Keratinocyte (primary cell): Measurements from ENCODE around the gene LDLR. TPM values are rescaled to one million over a fixed set of nuclear protein-coding genes. Genes with fewer than 3 reads are reported as not detected.
A peak's percentile ranks its signal among the peaks of the same experiment; 100 is the strongest.

ENCODE experiments used
- DNase-seq: peaks from one replicate; pipeline ENCODE4 v3.0.0-alpha.2; 2011; ENCODE audit warnings: low read depth, missing footprints, low spot score
- FAIRE-seq: peaks from 2 replicates; lab custom pipeline; 2011; peaks lifted over from hg19 to GRCh38; lab: Jason Lieb, UNC
- H2AFZ ChIP-seq: 2 replicates; pipeline ENCODE4 v1.6.0; 2012; ENCODE audit warnings: low read length, control low read depth, inconsistent platforms; ENCODE audit not compliant: control insufficient read depth
- H3K27ac ChIP-seq: 2 replicates; pipeline ENCODE4 v1.5.1; 2011; ENCODE audit warnings: low read length; ENCODE audit not compliant: control insufficient read depth, insufficient read depth
- H3K27me3 ChIP-seq: 3 replicates; pipeline ENCODE4 v1.6.0; 2011; ENCODE audit warnings: low read length; ENCODE audit not compliant: control insufficient read depth, insufficient read depth; ENCODE audit errors: extremely low read depth
- H3K36me3 ChIP-seq, 2 experiments: 2 replicates in 1 of 2; 3 replicates in 1 of 2; pipeline ENCODE4 v1.5.1; 2011; ENCODE audit warnings: low read length in 2 of 2, mild to moderate bottlenecking in 1 of 2; ENCODE audit not compliant: control insufficient read depth in 2 of 2, insufficient read depth in 2 of 2; ENCODE audit errors: extremely low read depth in 1 of 2
- H3K4me1 ChIP-seq: 3 replicates; pipeline ENCODE4 v1.5.1; 2011; ENCODE audit warnings: low read length; ENCODE audit not compliant: control insufficient read depth, insufficient read depth; ENCODE audit errors: extremely low read depth
- H3K4me2 ChIP-seq: 3 replicates; pipeline ENCODE4 v1.6.0; 2011; ENCODE audit warnings: low read depth, low read length; ENCODE audit not compliant: control insufficient read depth, insufficient read depth; ENCODE audit errors: extremely low read depth
- H3K4me3 ChIP-seq, 3 experiments: fragments of 200-600 bp in 1 of 3; sonication (generic) in 1 of 3; 2 replicates in 2 of 3; 3 replicates in 1 of 3; pipeline ENCODE4 v1.5.1; 2011 to 2016; ENCODE audit warnings: low read length in 3 of 3, mild to moderate bottlenecking in 3 of 3, control low read depth in 2 of 3, inconsistent platforms in 1 of 3, low read depth in 1 of 3, mixed read lengths in 1 of 3, mixed run types in 1 of 3, moderate library complexity in 1 of 3; ENCODE audit not compliant: control insufficient read depth in 2 of 3, insufficient read depth in 2 of 3; ENCODE audit errors: extremely low read depth in 1 of 3
- H3K79me2 ChIP-seq: 2 replicates; pipeline ENCODE4 v1.6.0; 2012; ENCODE audit warnings: low read length; ENCODE audit not compliant: control insufficient read depth, insufficient read depth
- H3K9ac ChIP-seq: 3 replicates; pipeline ENCODE4 v1.6.0; 2011; ENCODE audit warnings: low read length; ENCODE audit not compliant: control insufficient read depth, insufficient read depth; ENCODE audit errors: extremely low read depth
- H3K9me1 ChIP-seq: 3 replicates; pipeline ENCODE4 v1.6.0; 2011; ENCODE audit warnings: low read length; ENCODE audit not compliant: control insufficient read depth, insufficient read depth; ENCODE audit errors: extremely low read depth
- H3K9me3 ChIP-seq: 2 replicates; pipeline ENCODE4 v1.5.1; 2012; ENCODE audit warnings: low read depth, low read length; ENCODE audit not compliant: control insufficient read depth
- H4K20me1 ChIP-seq: 3 replicates; pipeline ENCODE4 v1.6.0; 2011; ENCODE audit warnings: low read length; ENCODE audit not compliant: control insufficient read depth, insufficient read depth; ENCODE audit errors: extremely low read depth
- EZH2 ChIP-seq: IDR thresholded peaks from one replicate; pipeline ENCODE4 v1.6.1; 2012; ENCODE audit warnings: inconsistent platforms, mild to moderate bottlenecking, low read length, moderate library complexity
- dilution Hi-C: fragments of 300-500 bp; cut with MboI; formaldehyde crosslinking; loops from one replicate; pipeline ENCODE4 v1.7.0; 2020; ENCODE audit warnings: low sequenced_read_pairs; ENCODE audit not compliant: extremely low pct_ligation_motif_present
- polyA plus RNA-seq, 5 experiments: library from polyadenylated mRNA; depleted of rRNA in 3 of 5; stranded (reverse) in 3 of 5; stranded (forward) in 1 of 5; unstranded in 1 of 5; fragments of >200 nt; gene quantifications; 1 replicate in 1 of 5; 2 replicates in 3 of 5; 3 replicates in 1 of 5; pipeline versions ENCODE4 v1.2.1 to v1.2.3, GENCODE V29; 2011 to 2012; ENCODE audit warnings: missing spikeins in 2 of 5, low read depth in 1 of 5, low replicate concordance in 1 of 5
- TF ChIP-seq, protein P1 (sequence below), 3 experiments: IDR thresholded peaks in 1 of 3; conservative IDR thresholded peaks in 1 of 3; optimal IDR thresholded peaks in 1 of 3; 2 replicates in 2 of 3; 3 replicates in 1 of 3; pipeline versions ENCODE3 to v1.5.1; 2011; ENCODE audit warnings: low read length in 3 of 3, mild to moderate bottlenecking in 3 of 3, moderate library complexity in 2 of 3, control low read depth in 1 of 3, inconsistent platforms in 1 of 3; ENCODE audit not compliant: insufficient read depth in 2 of 3; ENCODE audit errors: extremely low read depth in 1 of 3

Gene LDLR
- polyA plus RNA-seq, 1 donor (not counting 4 experiments of a cell fraction or from before 2014, with no cell fraction given): 241 TPM

DNA sequence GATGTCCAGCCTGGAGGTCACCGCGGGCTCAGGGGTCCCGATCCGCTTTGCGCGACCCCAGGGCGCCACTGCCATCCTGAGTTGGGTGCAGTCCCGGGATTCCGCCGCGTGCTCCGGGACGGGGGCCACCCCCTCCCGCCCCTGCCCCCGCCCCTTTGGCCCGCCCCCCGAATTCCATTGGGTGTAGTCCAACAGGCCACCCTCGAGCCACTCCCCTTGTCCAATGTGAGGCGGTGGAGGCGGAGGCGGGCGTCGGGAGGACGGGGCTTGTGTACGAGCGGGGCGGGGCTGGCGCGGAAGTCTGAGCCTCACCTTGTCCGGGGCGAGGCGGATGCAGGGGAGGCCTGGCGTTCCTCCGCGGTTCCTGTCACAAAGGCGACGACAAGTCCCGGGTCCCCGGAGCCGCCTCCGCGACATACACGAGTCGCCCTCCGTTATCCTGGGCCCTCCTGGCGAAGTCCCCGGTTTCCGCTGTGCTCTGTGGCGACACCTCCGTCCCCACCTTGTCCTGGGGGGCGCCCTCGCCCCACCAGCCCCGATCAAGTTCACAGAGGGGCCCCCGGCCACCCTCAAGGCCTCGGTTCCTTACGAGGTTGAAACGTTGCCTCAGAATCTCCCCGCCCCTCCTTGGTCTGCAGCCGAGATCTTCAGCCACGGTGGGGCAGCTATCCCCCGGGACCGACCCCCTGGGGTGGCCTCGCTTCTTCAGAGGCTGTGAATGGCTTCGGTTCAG lies 1.2 kb downstream of the LDLR start:
- Histone ChIP-seq H3K27me3 (no peaks in the 10 kb centered on the region), H3K79me2 (peaks cover 56% of the 10 kb centered on the region), H3K4me1 (peaks cover 50% of the 10 kb centered on the region), H4K20me1 (peaks cover 24% of the 10 kb centered on the region), H3K36me3 (peaks cover 20 to 35% of the 10 kb centered on the region in 2 experiments), H3K9me3 (no peaks in the 10 kb centered on the region), H3K4me3 (peak overlapping the region; percentile 85 to 98 (median 87)), H3K4me2 (peak overlapping the region; percentile 70), H3K27ac (peak overlapping the region; percentile 90), H2AFZ (no peak overlapping the region), H3K9ac (peak overlapping the region; percentile 94), H3K9me1 (no peaks in the 10 kb centered on the region)
- FAIRE-seq (no peak), DNase-seq (no peak)
- dilution Hi-C loops: no loop called here
- no peak for TF ChIP-seq EZH2
- TF ChIP-seq, protein P1, sequence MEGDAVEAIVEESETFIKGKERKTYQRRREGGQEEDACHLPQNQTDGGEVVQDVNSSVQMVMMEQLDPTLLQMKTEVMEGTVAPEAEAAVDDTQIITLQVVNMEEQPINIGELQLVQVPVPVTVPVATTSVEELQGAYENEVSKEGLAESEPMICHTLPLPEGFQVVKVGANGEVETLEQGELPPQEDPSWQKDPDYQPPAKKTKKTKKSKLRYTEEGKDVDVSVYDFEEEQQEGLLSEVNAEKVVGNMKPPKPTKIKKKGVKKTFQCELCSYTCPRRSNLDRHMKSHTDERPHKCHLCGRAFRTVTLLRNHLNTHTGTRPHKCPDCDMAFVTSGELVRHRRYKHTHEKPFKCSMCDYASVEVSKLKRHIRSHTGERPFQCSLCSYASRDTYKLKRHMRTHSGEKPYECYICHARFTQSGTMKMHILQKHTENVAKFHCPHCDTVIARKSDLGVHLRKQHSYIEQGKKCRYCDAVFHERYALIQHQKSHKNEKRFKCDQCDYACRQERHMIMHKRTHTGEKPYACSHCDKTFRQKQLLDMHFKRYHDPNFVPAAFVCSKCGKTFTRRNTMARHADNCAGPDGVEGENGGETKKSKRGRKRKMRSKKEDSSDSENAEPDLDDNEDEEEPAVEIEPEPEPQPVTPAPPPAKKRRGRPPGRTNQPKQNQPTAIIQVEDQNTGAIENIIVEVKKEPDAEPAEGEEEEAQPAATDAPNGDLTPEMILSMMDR (optimal IDR thresholded peaks at IDR 0.05 in 1 of 3, IDR thresholded peaks at IDR 0.05 in 1 of 3, conservative IDR thresholded peaks at IDR 0.05 in 1 of 3; ENCODE audit: extremely low read depth in 1 of 3, insufficient read depth in 2 of 3, low read length in 3 of 3): no peak

DNA sequence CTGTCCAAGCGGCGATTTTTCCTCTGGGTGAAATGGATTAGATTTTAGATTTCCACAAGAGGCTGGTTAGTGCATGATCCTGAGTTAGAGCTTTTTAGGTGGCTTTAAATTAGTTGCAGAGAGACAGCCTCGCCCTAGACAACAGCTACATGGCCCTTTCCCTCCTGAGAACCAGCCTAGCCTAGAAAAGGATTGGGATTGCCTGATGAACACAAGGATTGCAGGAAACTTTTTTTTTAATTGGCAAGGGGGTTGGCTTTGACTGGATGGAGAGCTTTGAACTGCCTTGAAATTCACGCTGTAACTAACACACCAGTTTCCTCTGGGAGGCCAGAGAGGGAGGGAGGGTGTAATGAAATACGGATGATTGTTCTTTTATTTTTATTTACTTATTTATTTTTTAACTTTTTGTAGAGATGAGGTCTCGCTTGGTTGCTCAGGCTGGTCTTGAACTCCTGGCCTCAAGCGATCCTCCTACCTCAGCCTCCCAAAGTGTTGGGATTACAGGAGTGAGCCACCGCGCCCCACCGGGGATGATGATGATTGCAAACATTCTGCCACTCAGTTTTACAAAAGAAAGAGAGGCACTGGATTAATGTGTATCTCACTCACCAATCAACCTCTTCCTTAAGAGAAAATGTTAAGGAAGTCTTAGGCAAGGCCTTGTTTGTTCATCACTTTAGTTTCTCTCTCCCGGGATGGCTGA lies 1.9 kb downstream of the LDLR start:
- H3K27me3 ChIP-seq: no peaks in the 10 kb centered on the region
- H3K4me3 ChIP-seq: peak overlapping the region; percentile 75 to 98 (median 78)
- FAIRE-seq: no peak
- no peak overlapping the region for H2AFZ ChIP-seq
- H3K4me2 ChIP-seq: peak overlapping the region; percentile 70
- H3K9me3 ChIP-seq: no peaks in the 10 kb centered on the region
- peaks cover 50% of the 10 kb centered on the region for H3K4me1 ChIP-seq
- peak overlapping the region; percentile 94 for H3K9ac ChIP-seq
- no peaks in the 10 kb centered on the region for H3K9me1 ChIP-seq
- TF ChIP-seq, protein P1 (optimal IDR thresholded peaks at IDR 0.05 in 1 of 3, IDR thresholded peaks at IDR 0.05 in 1 of 3, conservative IDR thresholded peaks at IDR 0.05 in 1 of 3; ENCODE audit: extremely low read depth in 1 of 3, insufficient read depth in 2 of 3, low read length in 3 of 3): no peak
- TF ChIP-seq EZH2: no peak
- H3K27ac ChIP-seq: peak overlapping the region; percentile 90
- H4K20me1 ChIP-seq: peaks cover 31% of the 10 kb centered on the region
- no peak for DNase-seq
- H3K36me3 ChIP-seq: peaks cover 22 to 42% of the 10 kb centered on the region in 2 experiments
- dilution Hi-C loops: no loop called here
- peaks cover 63% of the 10 kb centered on the region for H3K79me2 ChIP-seq
